GM19351 (cell line): ENCODE results near the gene SWT1.
"Not testable (repeated sequence)": the region's sequence is repeated elsewhere in the genome, so short reads cannot be mapped to it uniquely, and the experiment has no call there.

Experiments used
- ATAC-seq: cut with Tn5 transposase; IDR thresholded peaks from one replicate; pipeline ENCODE4 v1.9.1; 2021; ENCODE audit warnings: mild to moderate bottlenecking, moderate library complexity; ENCODE audit not compliant: unreplicated experiment

Gene SWT1

DNA sequence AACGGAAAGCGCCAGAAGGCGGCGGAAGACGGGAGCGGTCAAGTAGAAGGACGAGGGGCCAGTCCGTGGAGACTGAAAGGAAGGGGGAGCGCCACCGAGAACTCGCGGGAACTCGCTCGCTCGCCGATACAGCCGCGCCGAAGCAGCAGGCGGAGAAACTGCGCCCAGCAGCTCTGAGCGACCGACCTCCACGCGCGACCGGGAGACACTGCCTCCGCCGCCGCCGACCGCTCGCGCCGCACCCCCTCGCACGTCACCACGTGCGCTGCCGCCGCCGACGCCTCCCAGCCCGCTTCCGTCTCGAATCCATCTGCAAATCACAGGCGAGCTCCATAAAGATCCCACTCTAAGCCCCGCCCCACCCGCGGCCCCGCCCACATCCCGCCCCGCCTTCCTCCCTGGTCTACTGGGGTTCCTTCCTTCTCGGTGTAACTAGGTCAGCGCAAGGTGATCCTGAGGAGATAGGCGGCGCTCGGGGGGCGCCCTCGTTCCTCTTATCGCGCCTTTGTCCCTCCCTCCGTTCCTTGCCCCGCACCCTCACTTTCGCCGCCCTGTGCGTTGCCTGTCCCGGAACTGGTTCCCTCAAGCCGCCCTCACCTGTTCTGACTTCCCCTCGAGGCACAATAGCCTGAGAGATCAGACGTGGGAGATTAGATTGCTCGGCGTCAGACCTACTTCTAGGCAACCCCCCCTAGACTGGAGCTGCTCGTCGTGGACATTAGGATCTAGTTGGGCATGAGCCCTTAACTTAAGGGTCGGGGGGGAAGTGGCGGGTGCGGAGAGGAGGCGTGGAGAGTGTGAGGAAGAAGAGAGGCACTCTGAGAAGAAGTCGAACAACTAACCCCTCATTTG lies 160.3 kb downstream of the SWT1 start, which contains the start of gene IVNS1ABP:
Gene IVNS1ABP, minus strand, starts transcription at position 210 of the 852 bp plus-strand sequence. CDS start 7,750 bp downstream, outside the sequence.
- peak; percentile 64 for ATAC-seq

DNA sequence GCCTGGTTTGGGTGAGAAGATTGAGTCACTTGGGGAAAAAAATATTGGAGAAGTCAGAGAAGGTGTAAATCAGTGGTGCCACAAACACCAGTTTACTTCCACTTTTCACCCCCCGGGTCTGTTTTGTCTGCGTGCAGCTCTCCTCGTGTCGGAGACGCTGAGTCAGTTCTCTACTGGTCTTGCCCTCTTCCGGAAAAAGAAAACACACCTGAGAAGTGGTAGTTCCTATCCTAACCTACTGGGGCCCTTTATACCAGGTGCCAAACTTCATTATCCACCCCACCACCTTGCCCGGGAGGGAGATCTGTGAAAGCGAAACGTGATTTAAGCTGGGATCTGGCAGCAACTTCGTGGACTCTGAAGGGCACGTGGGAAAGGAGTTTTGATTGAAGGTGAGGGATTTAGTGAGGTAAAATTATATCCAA lies 160.9 kb downstream of the SWT1 start:
- peak; percentile 37 for ATAC-seq

DNA sequence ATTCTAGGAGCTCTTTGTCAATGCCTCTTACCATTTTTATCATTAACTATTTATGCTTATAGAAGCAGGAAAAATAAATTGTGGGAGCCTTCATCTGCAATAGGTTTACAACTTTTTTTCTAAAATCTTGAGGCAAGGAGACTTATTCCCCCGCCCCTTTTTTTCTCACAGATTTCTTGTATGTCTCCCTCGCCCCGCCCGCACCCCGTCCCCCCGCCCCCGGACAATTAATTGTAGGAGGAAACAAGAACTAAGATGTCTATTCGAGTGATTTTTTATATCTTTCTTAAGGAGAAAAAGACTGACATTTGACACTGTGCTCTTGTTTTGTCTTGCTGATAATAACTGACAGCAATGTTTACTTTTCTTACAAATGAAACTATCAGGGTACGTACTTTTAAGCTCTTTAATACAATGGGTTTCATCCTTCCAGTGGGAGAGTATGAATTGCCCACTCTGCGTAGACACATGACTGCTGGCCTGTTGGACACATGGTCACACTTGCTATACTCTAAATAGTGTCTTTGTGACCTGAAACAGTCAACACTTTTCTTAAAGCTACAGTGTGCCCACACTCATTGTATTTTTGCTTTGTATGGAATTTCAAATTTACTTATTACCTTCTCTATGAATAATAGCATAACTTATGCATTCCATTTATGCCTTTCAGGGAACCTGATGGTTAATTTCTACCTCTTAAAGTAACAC lies 161.6 kb downstream of the SWT1 start:
- ATAC-seq: no peak

DNA sequence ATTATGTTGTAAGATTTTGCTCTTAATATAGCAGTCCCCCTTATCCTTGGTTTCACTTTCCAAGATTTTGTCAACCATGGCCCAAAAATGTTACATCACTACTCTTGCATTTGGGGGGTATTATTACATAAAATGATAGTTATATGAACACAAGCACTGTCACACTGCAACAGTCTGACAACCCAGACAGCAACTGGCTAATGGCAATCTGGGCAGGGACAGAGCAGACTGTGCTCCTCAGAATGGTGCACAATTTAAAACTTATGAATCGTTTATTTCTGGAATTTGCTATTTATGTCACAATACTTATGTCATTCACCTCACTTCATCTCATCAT lies 162.1 kb downstream of the SWT1 start:
- no peak for ATAC-seq

DNA sequence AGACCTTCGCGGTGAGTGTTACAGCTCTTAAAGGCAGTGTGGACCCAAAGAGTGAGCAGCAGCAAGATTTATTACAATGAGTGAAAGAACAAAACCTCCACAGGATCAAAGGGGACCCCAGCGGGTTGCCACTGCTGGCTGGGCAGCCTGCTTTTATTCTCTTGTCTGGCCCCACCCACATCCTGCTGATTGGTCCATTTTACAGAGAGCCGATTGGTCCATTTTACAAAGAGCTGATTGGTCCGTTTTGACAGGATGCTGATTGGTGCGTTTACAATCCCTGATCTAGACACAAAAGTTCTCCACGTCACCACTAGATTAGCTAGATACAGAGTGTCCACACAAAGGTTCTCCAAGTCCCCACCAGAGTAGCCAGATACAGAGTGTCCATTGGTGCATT lies 164.1 kb downstream of the SWT1 start:
- not testable (repeated sequence) for ATAC-seq

DNA sequence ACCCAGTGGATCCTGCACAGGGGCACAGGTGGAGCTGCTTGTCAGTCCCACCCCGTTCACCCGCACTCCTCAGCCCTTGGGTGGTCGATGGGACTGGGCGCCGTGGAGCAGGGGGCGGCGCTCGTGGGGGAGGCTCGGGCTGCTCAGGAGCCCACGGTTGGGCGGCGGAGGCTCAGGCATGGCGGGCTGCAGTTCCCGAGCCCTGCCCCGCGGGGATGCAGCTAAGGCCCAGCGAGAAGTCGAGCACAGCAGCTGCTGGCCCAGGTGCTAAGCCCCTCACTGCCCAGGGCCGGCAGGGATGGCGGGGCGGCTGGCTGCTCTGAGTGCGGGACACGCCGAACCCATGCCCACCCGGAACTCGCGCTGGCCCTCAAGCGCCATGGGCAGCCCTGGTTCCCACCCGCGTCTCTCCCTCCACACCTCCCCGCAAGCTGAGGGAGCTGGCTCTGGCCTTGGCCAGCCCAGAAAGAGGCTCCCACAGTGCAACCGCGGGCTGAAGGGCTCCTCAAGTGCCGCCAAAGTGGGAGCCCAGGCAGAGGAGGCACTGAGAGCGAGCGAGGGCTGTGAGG lies 164.8 kb downstream of the SWT1 start:
- ATAC-seq: not testable (repeated sequence)

DNA sequence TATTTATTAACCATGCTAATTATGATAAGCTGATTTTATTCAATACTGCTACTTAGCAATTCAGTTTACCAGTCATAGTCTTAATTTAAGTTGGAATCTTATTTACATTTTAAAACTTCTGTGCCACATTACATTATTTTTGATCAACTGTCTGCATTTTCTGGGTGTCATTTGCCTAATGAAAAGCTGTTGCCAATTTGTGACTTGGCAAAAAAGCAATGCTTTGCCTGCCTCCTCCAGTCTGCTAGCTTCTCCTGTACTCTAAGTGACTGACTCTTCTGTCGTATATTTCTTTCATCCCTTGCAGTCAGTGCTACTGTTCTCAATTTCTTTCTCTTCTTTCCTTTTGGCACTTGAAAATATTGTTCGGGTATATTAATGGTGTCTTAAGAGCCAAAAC lies 165.7 kb downstream of the SWT1 start:
- no peak for ATAC-seq

DNA sequence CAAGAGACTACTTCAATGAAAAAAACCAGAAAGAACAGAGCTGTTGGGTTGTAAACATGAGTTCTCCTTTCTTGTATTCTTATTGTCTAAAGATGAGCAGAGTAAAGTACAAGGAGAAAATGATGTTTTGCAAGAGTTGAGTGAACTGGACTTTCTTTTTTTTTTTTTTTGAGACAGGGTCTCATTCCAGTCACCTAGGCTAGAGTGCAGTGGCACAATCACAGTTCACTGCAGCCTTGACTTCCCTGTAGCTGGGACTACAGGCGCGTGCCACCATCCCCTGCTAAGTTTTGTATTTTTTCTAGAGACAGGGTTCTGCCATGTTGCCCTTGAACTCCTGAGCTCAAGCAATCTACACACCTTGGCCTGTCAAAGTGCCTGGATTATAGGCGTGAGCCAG lies 167.2 kb downstream of the SWT1 start:
- ATAC-seq: no peak

DNA sequence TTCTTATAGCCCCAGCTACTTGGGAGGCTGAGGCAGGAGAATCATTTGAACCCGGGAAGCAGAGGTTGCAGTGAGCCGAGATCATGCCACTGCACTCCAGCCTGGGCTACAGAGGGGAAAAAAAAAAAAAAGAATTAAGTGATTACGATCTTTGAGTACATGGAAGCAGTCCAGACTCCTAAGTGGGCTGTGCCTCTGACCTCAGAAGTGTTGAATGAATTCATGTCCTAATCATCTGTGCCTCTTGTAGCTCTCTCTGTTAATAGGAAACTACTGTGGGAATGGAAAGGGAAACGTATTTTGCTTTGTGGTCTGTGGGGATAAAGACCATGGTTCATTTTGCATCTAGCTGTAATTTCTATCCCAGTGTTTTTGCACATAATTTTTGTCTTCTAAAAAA lies 168.4 kb downstream of the SWT1 start:
- no peak for ATAC-seq

DNA sequence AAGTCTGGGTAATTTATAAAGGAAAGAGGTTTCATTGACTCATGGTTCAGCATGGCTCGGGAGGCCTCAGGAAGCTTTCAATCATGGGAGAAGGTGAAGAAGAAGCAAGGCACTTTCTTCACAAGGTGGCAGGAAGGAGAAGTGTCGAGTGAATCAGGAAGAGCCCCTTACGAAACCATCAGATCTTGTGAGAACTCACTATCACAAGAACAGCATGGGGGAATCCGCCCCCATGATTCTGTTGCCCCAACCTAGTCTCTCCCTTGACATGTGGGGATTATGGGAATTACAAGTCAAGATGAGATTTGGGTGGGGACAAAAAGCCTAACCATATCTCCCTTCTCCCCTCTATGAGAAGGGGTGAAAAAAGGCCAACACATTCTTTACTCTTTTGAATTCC lies 171.3 kb downstream of the SWT1 start:
- no peak for ATAC-seq

DNA sequence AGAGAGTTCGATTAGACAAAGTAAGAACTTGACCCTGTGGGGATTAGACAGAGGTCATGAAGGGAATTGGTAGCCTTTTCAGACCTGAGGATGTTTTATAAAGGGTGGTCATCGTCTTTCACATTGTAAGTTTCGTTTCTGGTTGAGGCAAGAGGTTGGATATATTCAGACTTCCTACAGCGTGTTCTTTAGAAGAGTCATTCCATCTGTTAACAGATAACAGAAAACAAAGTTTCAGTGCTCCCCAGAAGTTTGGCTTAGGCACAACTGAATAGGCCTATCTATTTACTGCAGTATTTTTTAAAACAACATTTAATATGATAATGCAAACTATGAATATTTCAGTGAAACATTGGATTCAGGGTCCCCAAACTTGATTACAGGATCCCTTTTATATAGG lies 177.2 kb downstream of the SWT1 start:
- ATAC-seq: no peak

DNA sequence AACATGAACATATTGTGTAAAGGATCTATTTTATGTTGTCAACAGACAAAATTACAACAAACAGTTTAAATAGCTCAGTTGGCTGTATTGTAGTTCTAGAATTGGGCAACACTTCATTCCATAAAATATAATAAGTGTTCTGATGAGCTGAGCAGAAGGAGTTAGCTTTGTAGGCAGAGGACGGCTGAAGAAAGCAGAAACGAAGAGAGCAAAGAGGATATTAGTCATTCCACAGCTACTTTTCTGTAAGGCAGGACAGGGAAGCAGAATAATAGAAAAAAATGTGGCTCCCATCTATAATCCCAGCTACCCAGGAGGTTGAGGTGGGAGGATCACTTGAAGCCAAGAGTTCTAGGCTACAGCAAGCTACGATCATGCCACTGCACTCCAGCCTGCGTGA lies 180.3 kb downstream of the SWT1 start:
- ATAC-seq: no peak

DNA sequence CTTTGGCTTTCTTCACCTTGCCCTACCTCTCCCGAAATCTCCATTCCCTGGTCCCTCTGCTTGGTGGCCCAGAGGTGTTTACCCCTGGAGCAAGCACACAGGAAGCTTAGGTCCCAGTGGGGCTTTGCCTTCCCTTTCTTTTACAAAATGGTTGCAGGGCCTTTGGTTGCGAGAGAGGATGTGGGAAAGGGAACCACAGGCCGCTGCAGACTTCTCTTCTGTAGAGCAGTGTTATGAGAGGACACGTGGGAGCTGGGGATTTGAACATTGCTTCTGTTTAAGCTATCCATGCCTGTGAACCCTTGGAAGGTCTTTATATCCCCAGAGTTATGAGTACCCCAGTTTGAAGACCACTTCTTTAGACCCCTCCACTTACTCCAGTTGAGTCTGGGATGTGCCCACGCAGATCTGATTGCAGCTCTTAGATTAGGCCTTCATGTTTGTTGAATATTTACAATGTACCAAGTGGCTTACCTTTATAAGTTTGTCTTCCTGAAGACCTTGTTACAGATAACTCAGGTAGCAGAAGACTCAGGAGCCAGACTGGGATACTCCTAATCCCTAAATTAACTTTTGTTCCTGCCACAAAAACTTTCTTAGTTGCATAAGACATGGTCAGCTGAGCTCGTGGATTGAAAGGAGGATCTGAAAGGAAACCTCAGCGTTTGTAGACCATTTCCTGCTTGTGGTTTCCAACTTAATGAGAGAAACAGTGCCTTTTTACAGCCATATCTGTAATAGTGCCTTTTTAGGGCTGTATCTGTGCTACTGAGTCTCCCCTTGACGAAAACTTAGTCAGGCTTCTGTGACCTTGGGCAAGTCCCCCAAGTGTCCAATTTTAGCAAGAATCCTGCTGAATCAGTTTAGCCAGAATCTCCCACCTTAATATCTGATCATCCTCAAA lies 182.0 kb downstream of the SWT1 start:
- peak; percentile 97 for ATAC-seq

DNA sequence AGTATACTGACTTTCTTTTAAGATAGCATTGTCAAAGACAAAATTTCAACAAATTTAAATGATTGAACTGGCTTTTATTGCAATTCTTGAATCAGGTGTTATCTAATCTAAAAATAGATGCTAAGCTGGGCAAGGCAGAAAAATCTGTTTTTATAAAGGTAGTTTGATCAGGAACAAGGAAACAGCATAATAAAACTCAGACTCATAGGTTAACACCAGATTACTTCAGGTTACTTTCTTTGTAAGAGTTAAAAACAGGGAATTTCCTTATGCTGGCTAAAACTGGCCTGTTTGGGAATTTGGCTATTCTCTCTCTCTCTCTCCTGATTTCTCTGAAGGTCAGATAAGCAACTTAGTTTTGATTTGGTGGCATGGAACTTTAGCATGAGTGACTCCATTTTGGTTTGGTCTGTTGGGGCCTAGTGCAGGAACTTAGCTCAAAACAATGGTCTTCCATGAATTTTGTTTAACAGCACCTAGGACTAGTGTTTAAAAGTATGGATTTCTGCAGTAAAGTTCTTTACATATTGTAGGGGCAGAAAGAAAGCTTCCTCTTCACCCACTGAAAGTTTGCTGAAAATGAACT lies 184.3 kb downstream of the SWT1 start:
- no peak for ATAC-seq
